ENCODE data around the gene FEM1A. TPM values are rescaled to one million over a fixed set of nuclear protein-coding genes. Genes with fewer than 3 reads are reported as not detected.
"Not testable (repeated sequence)": the region's sequence is repeated elsewhere in the genome, so short reads cannot be mapped to it uniquely, and the experiment has no call there.

FEM1A gene
- 10 to 100 TPM; 11.4 TPM for total RNA-seq

- POLR2A ChIA-PET, result interaction anchor here (0.6 to 1.9 kb wide), 8 partner anchors 9 to 1574 kb away, joined by 3 to 11 read pairs (median 4); no protein-coding TSS in a partner anchor
- intact Hi-C loops (cut with micrococcal nuclease), result loop anchor here (2.0 kb wide), 1 partner anchor 59 kb away; no protein-coding TSS in a partner anchor
- peak; percentile 97 for ATAC-seq
- H3K9me3 Mint-ChIP-seq, result no peaks in the 10 kb centered on the region
- peaks cover 30% of the 10 kb centered on the region for H3K36me3 Mint-ChIP-seq (ENCODE audit: low read depth)
- peak within 1 kb of the TSS; percentile 85 for H3K4me3 Mint-ChIP-seq
- H3K4me1 Mint-ChIP-seq (ENCODE audit: low read depth), result peaks cover 25% of the 10 kb centered on the region
- peak; percentile 100 for DNase-seq
- peak; percentile 93 for TF ChIP-seq CTCF (IDR thresholded peaks at IDR 0.05)
- H3K27me3 Mint-ChIP-seq, result no peaks in the 10 kb centered on the region
- H3K27ac Mint-ChIP-seq, result peak within 1 kb of the TSS; percentile 91
- CTCF ChIA-PET, result interaction anchor here (0.6 to 6.4 kb wide), 31 partner anchors 9 to 282 kb away, joined by 3 to 106 read pairs (median 5); partner anchors contain the start of gene DPP9
Observed at GRCh38 chr19:4791183-4792018, at the start of gene FEM1A. FEM1A (plus strand) TSS chr19:4791734; CDS start chr19:4791855, 121 bp downstream.

GRCh38 chr19:4742723-4743646, 48.5 kb upstream of the FEM1A start:
- intact Hi-C loops (cut with micrococcal nuclease), result no loop called here
- TF ChIP-seq CTCF (IDR thresholded peaks at IDR 0.05), result no peak
- DNase-seq (no peak), ATAC-seq (no peak)
- ChIA-PET CTCF (no interaction called here), POLR2A (no interaction called here)
- Mint-ChIP-seq H3K27me3 (peaks cover 16% of the 10 kb centered on the region), H3K27ac (no peak overlapping the region), H3K4me1 (ENCODE audit: low read depth) (no peaks in the 10 kb centered on the region), H3K4me3 (no peak overlapping the region), H3K36me3 (ENCODE audit: low read depth) (no peaks in the 10 kb centered on the region), H3K9me3 (no peaks in the 10 kb centered on the region)

- CTCF ChIA-PET, result no interaction called here
- intact Hi-C loops (cut with micrococcal nuclease), result no loop called here
- POLR2A ChIA-PET, result no interaction called here
- H3K36me3 Mint-ChIP-seq (ENCODE audit: low read depth), result no peaks in the 10 kb centered on the region
- H3K9me3 Mint-ChIP-seq, result no peaks in the 10 kb centered on the region
- no peak for DNase-seq
- ATAC-seq, result no peak
- H3K4me1 Mint-ChIP-seq (ENCODE audit: low read depth), result no peaks in the 10 kb centered on the region
- TF ChIP-seq CTCF (IDR thresholded peaks at IDR 0.05), result no peak
- H3K27ac Mint-ChIP-seq, result no peak overlapping the region
- H3K4me3 Mint-ChIP-seq, result no peak overlapping the region
- H3K27me3 Mint-ChIP-seq, result peaks cover 26% of the 10 kb centered on the region
Observed at GRCh38 chr19:4744451-4745174, 46.9 kb upstream of the FEM1A start.

- H3K27ac Mint-ChIP-seq; DNase-seq; POLR2A ChIA-PET; H3K4me1 Mint-ChIP-seq (ENCODE audit: low read depth); H3K4me3 Mint-ChIP-seq; CTCF ChIA-PET; H3K36me3 Mint-ChIP-seq (ENCODE audit: low read depth); intact Hi-C loops (cut with micrococcal nuclease); ATAC-seq; H3K9me3 Mint-ChIP-seq: not testable (repeated sequence)
- peaks cover 26% of the 10 kb centered on the region for H3K27me3 Mint-ChIP-seq
Observed at GRCh38 chr19:4745175-4745574, 46.4 kb upstream of the FEM1A start.

GRCh38 chr19:4745986-4746385, 45.5 kb upstream of the FEM1A start:
- intact Hi-C loops (cut with micrococcal nuclease), result no loop called here
- POLR2A ChIA-PET, result no interaction called here
- no peak for DNase-seq
- no peaks in the 10 kb centered on the region for H3K9me3 Mint-ChIP-seq
- no peak for TF ChIP-seq CTCF (IDR thresholded peaks at IDR 0.05)
- peaks cover 26% of the 10 kb centered on the region for H3K27me3 Mint-ChIP-seq
- H3K4me3 Mint-ChIP-seq, result no peak overlapping the region
- H3K4me1 Mint-ChIP-seq (ENCODE audit: low read depth), result no peaks in the 10 kb centered on the region
- no peaks in the 10 kb centered on the region for H3K36me3 Mint-ChIP-seq (ENCODE audit: low read depth)
- no peak overlapping the region for H3K27ac Mint-ChIP-seq
- CTCF ChIA-PET, result interaction anchor here (1.2 to 1.3 kb wide), 2 partner anchors 45 to 106 kb away, joined by 3 to 6 read pairs; partner anchors contain the start of gene FEM1A
- ATAC-seq, result no peak
